Pancreas (tissue), 10 donors: ENCODE results near the gene TRPV5. TPM values are rescaled to one million over a fixed set of nuclear protein-coding genes. Genes with fewer than 3 reads are reported as not detected.

ENCODE experiments used
- ATAC-seq, 4 donors: fragments of 200-7000 bp; cut with Tn5 transposase; one replicate each; pipeline versions ENCODE4 v1.8.0 to v1.9.1; 2020; ENCODE audit warnings: mild to moderate bottlenecking in 4 of 4, moderate library complexity in 4 of 4
- DNase-seq, 6 donors: peaks; one replicate each; pipeline ENCODE4 v3.0.0-alpha.2; 2020
- FAIRE-seq: peaks from 2 replicates; lab custom pipeline; 2012; peaks lifted over from hg19 to GRCh38; lab: Jason Lieb, UNC
- H3K27ac ChIP-seq, 4 donors: fragments of 200-600 bp; sonication (generic); 1 replicate in 3 of 4; 2 replicates in 1 of 4; pipeline versions ENCODE4 v1.5.0 to v1.8.0; 2020
- H3K27me3 ChIP-seq, 4 donors: fragments of 200-600 bp; one replicate each; pipeline ENCODE4 v1.8.0; 2021
- H3K36me3 ChIP-seq, 3 donors: fragments of 200-600 bp; sonication (generic) in 1 of 3; one replicate each; pipeline versions ENCODE4 v1.5.0 to v1.8.0; 2020 to 2021
- H3K4me1 ChIP-seq, 3 donors: fragments of 200-600 bp; one replicate each; pipeline ENCODE4 v1.8.0; 2021
- H3K4me3 ChIP-seq, 4 donors: fragments of 200-600 bp; sonication (generic) in 2 of 4; one replicate each; pipeline versions ENCODE4 v1.5.0 to v1.8.0; 2020 to 2021
- H3K9me3 ChIP-seq, 4 donors: fragments of 200-600 bp; one replicate each; pipeline ENCODE4 v1.8.0; 2021
- WGBS, 2 donors: extraction: QIAGEN DNeasy Blood & Tissue Kit; methylation state at CpG; one replicate each; pipeline ENCODE4 v1.1.7; 2013; 5-methylcytosine and 5-hydroxymethylcytosine counted together
- intact Hi-C, 3 donors: fragments of 100-400 bp; cut with DNase I; formaldehyde crosslinking; loops; one replicate each; pipeline versions ENCODE4 v1.11.1 to v1.14.2; 2022
- polyA plus RNA-seq, 2 donors: library from polyadenylated mRNA; stranded (reverse); fragments of 200-250 nt; gene quantifications; one replicate each; pipeline ENCODE4 v1.2.3, GENCODE V29; 2013
- total RNA-seq, 6 donors: library from RNA; stranded (reverse); fragmentation: NEBNext Ultra II Directional in 4 of 6; extraction: Animal tissue kit (Norgen Biotek cat#: 25700) in 4 of 6; gene quantifications; one replicate each; pipeline versions ENCODE4 v1.2.1 to v1.2.4, GENCODE V29; 2021 to 2023
- TF ChIP-seq, protein P1 (sequence below), 4 donors: fragments of 200-600 bp; sonication (generic) in 3 of 4; IDR thresholded peaks; one replicate each; pipeline versions ENCODE4 v1.5.0 to v1.8.0; 2021; ENCODE audit warnings: antibody characterized with exemption in 4 of 4
- donor health status: healthy with polysubstance abuse.
- donor health status: DM: no; HTN: no; CAD: no; lungs with moderate emphysema.
- donor health status: DM: no; HTN: no; CAD: no.
- donor health status: control.
- donor health status: control.
- donor health status: Bipolar disorder and iron deficiency.
- donor health status: DM: yes; HTN: yes; CAD: no.
- donor health status: DM: no; HTN: no; CAD: no.
- donor health status: DM: no; HTN: no; CAD: no.
- donor health status: DM: yes; HTN: yes; CAD: no.

The TRPV5 gene
- total and polyA plus RNA-seq, 8 donors: 0.06 to 0.08 TPM; not detected in 6

DNA sequence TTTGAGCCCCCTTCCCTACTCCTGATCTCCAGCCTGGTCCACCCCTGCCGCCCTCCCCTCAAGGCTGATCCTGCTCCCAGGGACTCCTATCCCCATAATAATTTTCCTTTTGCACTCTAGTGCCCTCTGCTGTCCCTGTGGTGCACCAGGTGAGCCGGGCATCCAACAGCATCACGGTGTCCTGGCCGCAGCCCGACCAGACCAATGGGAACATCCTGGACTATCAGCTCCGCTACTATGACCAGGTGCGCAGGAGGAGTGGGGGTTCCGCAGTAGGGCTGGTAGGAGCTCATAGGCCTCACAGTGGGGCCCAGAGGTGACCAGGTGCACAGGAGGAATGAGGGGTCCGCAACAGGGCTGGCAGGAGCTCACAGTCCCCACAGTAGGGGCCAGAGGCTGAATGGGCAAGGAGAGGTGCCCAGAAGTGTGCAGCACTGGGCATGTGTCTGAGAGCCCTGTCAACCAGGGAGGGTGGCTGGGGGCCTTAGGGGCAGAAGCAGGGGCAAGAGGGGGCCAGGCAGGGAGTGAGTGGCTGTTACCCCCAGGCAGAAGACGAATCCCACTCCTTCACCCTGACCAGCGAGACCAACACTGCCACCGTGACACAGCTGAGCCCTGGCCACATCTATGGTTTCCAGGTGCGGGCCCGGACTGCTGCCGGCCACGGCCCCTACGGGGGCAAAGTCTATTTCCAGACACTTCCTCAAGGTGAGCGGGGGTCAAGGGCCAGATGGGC, 67.0 kb downstream of the TRPV5 start:
- peak in 5 of 6 donors; percentile 45 to 82 (median 69) for DNase-seq
- no peaks in the 10 kb centered on the region for H3K27me3 ChIP-seq
- WGBS, 2 donors: 41 to 45% methylated on average over 18 of the region's 18 CpGs
- H3K4me1 ChIP-seq: no peaks in the 10 kb centered on the region
- no peak overlapping the region for H3K4me3 ChIP-seq
- TF ChIP-seq, protein P1, sequence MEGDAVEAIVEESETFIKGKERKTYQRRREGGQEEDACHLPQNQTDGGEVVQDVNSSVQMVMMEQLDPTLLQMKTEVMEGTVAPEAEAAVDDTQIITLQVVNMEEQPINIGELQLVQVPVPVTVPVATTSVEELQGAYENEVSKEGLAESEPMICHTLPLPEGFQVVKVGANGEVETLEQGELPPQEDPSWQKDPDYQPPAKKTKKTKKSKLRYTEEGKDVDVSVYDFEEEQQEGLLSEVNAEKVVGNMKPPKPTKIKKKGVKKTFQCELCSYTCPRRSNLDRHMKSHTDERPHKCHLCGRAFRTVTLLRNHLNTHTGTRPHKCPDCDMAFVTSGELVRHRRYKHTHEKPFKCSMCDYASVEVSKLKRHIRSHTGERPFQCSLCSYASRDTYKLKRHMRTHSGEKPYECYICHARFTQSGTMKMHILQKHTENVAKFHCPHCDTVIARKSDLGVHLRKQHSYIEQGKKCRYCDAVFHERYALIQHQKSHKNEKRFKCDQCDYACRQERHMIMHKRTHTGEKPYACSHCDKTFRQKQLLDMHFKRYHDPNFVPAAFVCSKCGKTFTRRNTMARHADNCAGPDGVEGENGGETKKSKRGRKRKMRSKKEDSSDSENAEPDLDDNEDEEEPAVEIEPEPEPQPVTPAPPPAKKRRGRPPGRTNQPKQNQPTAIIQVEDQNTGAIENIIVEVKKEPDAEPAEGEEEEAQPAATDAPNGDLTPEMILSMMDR (IDR thresholded peaks at IDR 0.05): peak; percentile 38 to 59 (median 58)
- peak; percentile 66 to 94 (median 84) for ATAC-seq
- peaks cover 0 to 3% (median 0%) of the 10 kb centered on the region in 3 donors for H3K36me3 ChIP-seq
- intact Hi-C loops: no loop called here
- no peak for FAIRE-seq
- H3K9me3 ChIP-seq: no peaks in the 10 kb centered on the region
- no peak overlapping the region for H3K27ac ChIP-seq

DNA sequence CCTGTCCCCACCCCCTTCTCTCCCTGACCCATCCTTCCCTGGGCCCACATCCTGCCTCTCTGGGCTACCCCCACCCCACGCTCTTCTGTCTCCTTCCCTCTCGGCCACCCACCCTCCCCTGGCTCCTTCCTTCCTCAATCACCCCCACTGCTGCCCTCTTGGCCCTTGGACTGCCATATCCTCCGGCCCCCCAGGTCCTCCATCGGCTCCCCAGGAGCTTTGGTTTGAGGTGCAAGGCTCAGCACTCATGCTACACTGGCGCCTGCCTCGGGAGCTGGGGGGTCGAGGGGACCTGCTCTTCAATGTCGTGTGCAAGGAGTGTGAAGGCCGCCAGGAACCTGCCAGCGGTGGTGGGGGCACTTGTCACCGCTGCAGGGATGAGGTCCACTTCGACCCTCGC, 67.8 kb downstream of the TRPV5 start:
- no peaks in the 10 kb centered on the region for H3K4me1 ChIP-seq
- no peak overlapping the region for H3K27ac ChIP-seq
- no peak overlapping the region for H3K4me3 ChIP-seq
- TF ChIP-seq, protein P1 (IDR thresholded peaks at IDR 0.05): no peak
- DNase-seq (no peak), ATAC-seq (no peak), FAIRE-seq (no peak)
- H3K36me3 ChIP-seq: peaks cover 0 to 4% (median 0%) of the 10 kb centered on the region in 3 donors
- H3K9me3 ChIP-seq: no peaks in the 10 kb centered on the region
- intact Hi-C loops: no loop called here
- WGBS, 2 donors: 38 to 43% methylated on average over 13 of the region's 13 CpGs
- H3K27me3 ChIP-seq: no peaks in the 10 kb centered on the region

DNA sequence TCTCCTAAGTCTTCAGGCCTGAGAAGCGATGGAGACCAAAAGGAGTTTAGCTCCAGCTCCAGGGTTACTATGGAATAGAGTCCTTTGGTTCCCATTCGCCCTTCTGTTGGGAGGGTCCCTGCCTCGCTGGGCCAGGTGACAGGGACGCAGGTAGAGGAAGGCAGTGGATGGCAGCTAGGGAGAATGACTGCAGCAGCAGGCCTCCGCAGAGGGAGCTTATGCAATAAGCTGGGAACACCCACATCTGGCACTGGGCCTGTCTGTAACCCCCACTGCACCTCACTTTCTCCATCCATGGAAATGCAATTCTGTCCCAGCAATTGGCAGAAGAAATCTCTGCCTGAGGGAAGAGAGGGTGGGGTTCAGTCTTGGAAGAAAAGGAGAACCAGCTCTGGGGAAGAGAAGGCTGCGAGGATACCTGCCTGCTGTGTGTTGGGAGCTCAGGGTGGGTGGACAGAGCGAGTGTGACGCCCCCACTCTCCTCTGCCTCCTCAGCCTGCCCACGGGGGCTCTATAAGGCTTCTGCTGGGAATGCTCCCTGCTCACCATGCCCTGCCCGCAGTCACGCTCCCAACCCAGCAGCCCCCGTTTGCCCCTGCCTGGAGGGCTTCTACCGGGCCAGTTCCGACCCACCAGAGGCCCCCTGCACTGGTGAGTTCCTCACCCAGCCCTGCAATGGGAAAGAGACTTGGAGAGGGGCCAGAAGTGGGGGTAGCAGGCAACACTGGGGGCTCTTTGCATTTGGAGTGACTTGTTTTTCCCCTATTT, 68.4 kb downstream of the TRPV5 start:
- DNase-seq: no peak
- ATAC-seq: no peak

DNA sequence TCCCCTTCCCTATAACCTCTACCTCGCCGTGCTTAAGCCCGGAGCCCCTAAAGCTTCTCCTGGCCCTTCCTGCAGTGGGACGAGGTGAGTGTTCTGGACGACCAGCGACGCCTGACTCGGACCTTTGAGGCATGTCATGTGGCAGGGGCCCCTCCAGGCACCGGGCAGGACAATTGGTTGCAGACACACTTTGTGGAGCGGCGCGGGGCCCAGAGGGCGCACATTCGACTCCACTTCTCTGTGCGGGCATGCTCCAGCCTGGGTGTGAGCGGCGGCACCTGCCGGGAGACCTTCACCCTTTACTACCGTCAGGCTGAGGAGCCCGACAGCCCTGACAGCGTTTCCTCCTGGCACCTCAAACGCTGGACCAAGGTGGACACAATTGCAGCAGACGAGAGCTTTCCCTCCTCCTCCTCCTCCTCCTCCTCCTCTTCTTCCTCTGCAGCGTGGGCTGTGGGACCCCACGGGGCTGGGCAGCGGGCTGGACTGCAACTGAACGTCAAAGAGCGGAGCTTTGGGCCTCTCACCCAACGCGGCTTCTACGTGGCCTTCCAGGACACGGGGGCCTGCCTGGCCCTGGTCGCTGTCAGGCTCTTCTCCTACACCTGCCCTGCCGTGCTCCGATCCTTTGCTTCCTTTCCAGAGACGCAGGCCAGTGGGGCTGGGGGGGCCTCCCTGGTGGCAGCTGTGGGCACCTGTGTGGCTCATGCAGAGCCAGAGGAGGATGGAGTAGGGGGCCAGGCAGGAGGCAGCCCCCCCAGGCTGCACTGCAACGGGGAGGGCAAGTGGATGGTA, 69.5 kb downstream of the TRPV5 start:
- peaks cover 0 to 4% (median 0%) of the 10 kb centered on the region in 3 donors for H3K36me3 ChIP-seq
- H3K4me3 ChIP-seq: no peak overlapping the region
- DNase-seq (peak in 1 of 6 donors; percentile 65), FAIRE-seq (no peak), ATAC-seq (no peak)
- intact Hi-C loops: no loop called here
- no peak overlapping the region for H3K27ac ChIP-seq
- no peaks in the 10 kb centered on the region for H3K9me3 ChIP-seq
- WGBS, 2 donors: 82 to 84% methylated on average over 37 of the region's 37 CpGs
- TF ChIP-seq, protein P1 (IDR thresholded peaks at IDR 0.05): no peak
- no peaks in the 10 kb centered on the region for H3K27me3 ChIP-seq
- peaks cover 0 to 7% (median 0%) of the 10 kb centered on the region in 3 donors for H3K4me1 ChIP-seq

More for the DNA sequence above, 68.4 kb downstream of the TRPV5 start:
- Histone ChIP-seq H3K27ac (no peak overlapping the region), H3K4me3 (no peak overlapping the region), H3K4me1 (no peaks in the 10 kb centered on the region), H3K36me3 (peaks cover 0 to 4% (median 0%) of the 10 kb centered on the region in 3 donors), H3K27me3 (no peaks in the 10 kb centered on the region), H3K9me3 (no peaks in the 10 kb centered on the region)
- TF ChIP-seq, protein P1 (IDR thresholded peaks at IDR 0.05): no peak
- FAIRE-seq: no peak
- intact Hi-C loops: no loop called here
- 70 to 78% methylated on average over 14 of the region's 14 CpGs for WGBS, 2 donors
